Calu3 (cell line): ENCODE data around the gene C12orf50. TPM values are rescaled to one million over a fixed set of nuclear protein-coding genes. Genes with fewer than 3 reads are reported as not detected.

Experiments used
- Bru-seq: library from RNA; stranded (reverse); fragments of 400-500 nt; gene quantifications from one replicate; lab custom pipeline; 2021; lab: Mats Ljungman, UMichigan
- BruChase-seq, 2 experiments: library from RNA; stranded (reverse); fragments of 400-500 nt; gene quantifications; one replicate each; lab custom pipeline; 2021; lab: Mats Ljungman, UMichigan
- BruUV-seq: library from RNA; stranded (reverse); fragments of 400-500 nt; replicated peaks from 2 replicates; lab custom pipeline; 2021; lab: Mats Ljungman, UMichigan
- CTCF ChIA-PET: fragments of 300-600 bp; sonication (Branson Sonifier 250); formaldehyde crosslinking; loops from one replicate; lab custom pipeline; 2022; ENCODE audit warnings: antibody characterized with exemption; lab: Charles Lee
- DNase-seq: peaks from one replicate; pipeline ENCODE4 v3.0.0; 2022
- H3K27ac Mint-ChIP-seq: one replicate; pipeline ENCODE4 v1.8.0; 2022; ENCODE audit warnings: mixed read lengths; ENCODE audit not compliant: unreplicated experiment
- H3K27me3 Mint-ChIP-seq: one replicate; pipeline ENCODE4 v1.8.0; 2022; ENCODE audit warnings: mixed read lengths; ENCODE audit not compliant: unreplicated experiment
- H3K36me3 Mint-ChIP-seq: one replicate; pipeline ENCODE4 v1.8.0; 2022; ENCODE audit warnings: mild to moderate bottlenecking, moderate library complexity, mixed read lengths; ENCODE audit not compliant: insufficient read depth, unreplicated experiment
- H3K4me1 Mint-ChIP-seq: one replicate; pipeline ENCODE4 v1.8.0; 2022; ENCODE audit warnings: mild to moderate bottlenecking, low read depth, mixed read lengths; ENCODE audit not compliant: unreplicated experiment
- H3K4me3 Mint-ChIP-seq: one replicate; pipeline ENCODE4 v1.8.0; 2022; ENCODE audit warnings: mild to moderate bottlenecking, low read depth, moderate library complexity, mixed read lengths; ENCODE audit not compliant: unreplicated experiment
- H3K9me3 Mint-ChIP-seq: one replicate; pipeline ENCODE4 v1.8.0; 2022; ENCODE audit warnings: low read depth, mixed read lengths; ENCODE audit not compliant: unreplicated experiment
- CTCF ChIP-seq: fragments of 200-600 bp; IDR thresholded peaks from one replicate; pipeline ENCODE4 v1.8.0; 2022; ENCODE audit warnings: antibody characterized with exemption; ENCODE audit not compliant: unreplicated experiment
- intact Hi-C: fragments of 100-400 bp; cut with micrococcal nuclease; formaldehyde crosslinking; loops from one replicate; pipeline ENCODE4 v1.10.0; 2022; ENCODE audit not compliant: unreplicated experiment
- long read RNA-seq: library from polyadenylated mRNA; stranded (forward); transcript quantifications from one replicate; pipeline ENCODE4 v2.0.0, GENCODE V29; 2022
- total RNA-seq: library from RNA; stranded (reverse); gene quantifications from 2 replicates; pipeline ENCODE4 v1.2.3, GENCODE V29; 2022

Gene C12orf50, protein sequence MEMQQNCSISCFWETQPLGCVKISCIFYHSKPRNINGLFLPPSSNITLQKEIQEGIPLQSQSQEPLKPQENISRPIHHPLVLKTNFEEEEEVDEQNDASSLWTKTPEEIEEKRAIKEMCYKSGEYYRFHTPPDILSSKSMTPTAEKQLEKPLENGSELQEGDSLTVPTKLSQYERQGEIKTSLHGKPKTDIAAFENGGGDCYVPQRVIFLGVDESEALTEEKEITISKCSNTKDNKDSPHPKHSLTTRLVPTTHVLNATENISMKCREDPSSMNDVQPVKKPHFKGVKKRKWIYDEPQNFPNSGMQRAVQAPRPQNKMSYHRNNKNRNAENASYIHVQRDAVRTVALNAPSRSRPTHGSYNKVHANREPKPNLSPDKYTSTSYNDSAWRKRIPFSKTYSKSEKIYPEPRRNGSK
- total RNA-seq (0.33 TPM in 1 of 2 replicates, not detected in the other), Bru-seq, nascent RNA (percentile 14 among the genes with signal in this experiment), BruChase-seq, experiment 1, labeled RNA remaining after a 6-hour chase (percentile 11 among the genes with signal in this experiment), BruChase-seq, experiment 2, labeled RNA remaining after a 2-hour chase (percentile 9 among the genes with signal in this experiment)
- long read RNA-seq: 0 reads

GRCh38 chr12:88029093-88029665, at the start of gene C12orf50:
Gene C12orf50 (minus strand): TSS chr12:88029401. CDS start chr12:88026962, 2,439 bp downstream.
- Mint-ChIP-seq H3K27ac (no peak within 1 kb of the TSS), H3K4me3 (no peak within 1 kb of the TSS), H3K27me3 (no peaks in the 10 kb centered on the region), H3K9me3 (peaks cover 8% of the 10 kb centered on the region), H3K36me3 (no peaks in the 10 kb centered on the region), H3K4me1 (no peaks in the 10 kb centered on the region)
- CTCF ChIA-PET: no interaction called here
- DNase-seq: no peak
- intact Hi-C loops: no loop called here
- TF ChIP-seq CTCF: no peak
- BruUV-seq: no TSS peak

- intact Hi-C loops: no loop called here
- Mint-ChIP-seq H3K27me3 (no peaks in the 10 kb centered on the region), H3K9me3 (no peaks in the 10 kb centered on the region), H3K4me1 (peaks cover 11% of the 10 kb centered on the region), H3K4me3 (no peak overlapping the region), H3K36me3 (no peaks in the 10 kb centered on the region), H3K27ac (no peak overlapping the region)
- TF ChIP-seq CTCF: no peak
- BruUV-seq: no TSS peak
- DNase-seq: no peak
- CTCF ChIA-PET: interaction anchor here (0.8 kb wide), 1 partner anchor 12 kb away, joined by 3 read pairs; no protein-coding TSS in a partner anchor
Observed at GRCh38 chr12:88067301-88067700, 38.1 kb upstream of the C12orf50 start.

DNA sequence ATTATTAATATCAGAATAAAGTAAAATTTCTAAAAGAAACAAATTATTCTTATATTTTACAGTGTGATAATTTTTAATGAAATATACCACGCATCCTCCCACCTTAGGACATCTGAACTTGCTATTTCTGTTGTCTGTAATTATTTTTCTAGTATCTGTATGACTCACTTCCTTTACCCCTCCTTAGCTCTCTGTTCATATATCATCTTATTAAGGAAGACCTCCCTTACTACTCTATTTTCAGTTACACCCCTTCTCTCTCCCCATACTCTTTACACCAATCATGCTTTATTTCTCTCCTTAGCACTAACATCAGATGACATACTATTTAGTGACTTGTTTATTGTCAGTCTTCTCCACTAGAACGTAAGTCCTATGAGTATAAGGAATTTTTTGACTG, 34.2 kb upstream of the C12orf50 start:
- peaks cover 11% of the 10 kb centered on the region for H3K4me1 Mint-ChIP-seq
- BruUV-seq: no TSS peak
- no peak for DNase-seq
- intact Hi-C loops: no loop called here
- no peaks in the 10 kb centered on the region for H3K9me3 Mint-ChIP-seq
- no peaks in the 10 kb centered on the region for H3K27me3 Mint-ChIP-seq
- no peaks in the 10 kb centered on the region for H3K36me3 Mint-ChIP-seq
- no peak overlapping the region for H3K4me3 Mint-ChIP-seq
- CTCF ChIA-PET: no interaction called here
- peak overlapping the region; percentile 1 for H3K27ac Mint-ChIP-seq
- no peak for TF ChIP-seq CTCF

DNA sequence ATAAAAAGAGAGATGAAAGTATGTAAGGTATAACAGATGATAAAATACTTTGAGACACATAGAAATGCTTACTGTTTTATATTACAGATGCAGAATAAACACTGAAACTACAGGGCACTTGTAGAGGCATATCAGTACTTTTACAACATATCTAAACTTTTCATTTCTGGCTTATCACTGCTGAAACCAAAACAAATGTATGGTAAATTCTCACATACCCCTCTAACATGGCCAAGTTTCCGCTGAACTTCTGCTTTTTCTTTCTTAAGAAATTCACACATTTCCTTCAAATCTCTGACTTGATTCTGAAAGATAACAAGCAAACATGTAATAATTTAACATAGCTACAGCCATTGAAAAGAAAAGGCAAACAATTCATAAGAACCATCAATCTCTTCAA, 33.3 kb upstream of the C12orf50 start:
- no peak for DNase-seq
- Mint-ChIP-seq H3K4me3 (no peak overlapping the region), H3K27me3 (no peaks in the 10 kb centered on the region), H3K9me3 (no peaks in the 10 kb centered on the region), H3K4me1 (peaks cover 11% of the 10 kb centered on the region), H3K36me3 (no peaks in the 10 kb centered on the region), H3K27ac (no peak overlapping the region)
- no TSS peak for BruUV-seq
- intact Hi-C loops: no loop called here
- CTCF ChIA-PET: no interaction called here
- no peak for TF ChIP-seq CTCF
